Islet of Langerhans (tissue), 1 donor: Measurements from ENCODE around the gene TECTB.

Experiments used
- FAIRE-seq: peaks from one replicate; lab custom pipeline; 2011; peaks lifted over from hg19 to GRCh38; lab: Jason Lieb, UNC

The TECTB gene

DNA sequence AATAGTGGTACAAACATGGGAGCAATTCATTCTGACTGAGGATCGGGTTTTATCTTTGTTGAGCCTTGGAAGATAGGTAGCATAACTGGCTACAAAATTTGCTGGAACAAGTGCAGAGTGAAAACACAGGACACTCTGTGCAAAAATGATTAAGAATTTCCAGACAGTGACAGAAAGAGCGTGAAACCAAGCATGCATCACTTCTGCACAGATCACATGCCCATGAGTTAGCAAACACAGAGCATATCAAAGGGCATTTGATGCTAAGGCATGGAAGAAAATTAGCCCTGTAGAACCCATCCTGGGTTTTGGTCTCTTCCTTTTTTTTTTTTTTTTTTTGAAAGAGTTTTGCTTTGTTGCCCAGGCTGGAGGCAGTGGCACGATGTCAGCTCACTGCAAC, 28.3 kb downstream of the TECTB start:
- FAIRE-seq = no peak

DNA sequence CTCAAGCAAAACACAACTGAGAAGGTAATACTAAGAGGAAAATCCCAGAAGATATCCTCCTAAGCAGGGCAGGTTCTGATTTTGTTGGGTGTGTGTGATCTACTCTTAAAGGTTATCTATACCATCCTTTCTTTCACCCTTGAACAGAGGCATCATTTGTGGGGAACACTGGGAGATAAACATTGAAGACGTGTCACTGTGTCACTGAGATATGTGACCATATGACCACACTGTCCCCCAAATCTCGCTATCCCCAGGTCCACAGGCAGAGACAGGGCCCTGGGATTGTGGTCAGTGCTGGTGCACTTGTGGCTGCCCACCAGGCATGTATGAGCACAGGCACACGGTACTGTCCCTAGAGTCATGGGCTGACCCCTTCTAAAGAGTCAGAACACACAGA, 30.0 kb downstream of the TECTB start:
- no peak for FAIRE-seq

DNA sequence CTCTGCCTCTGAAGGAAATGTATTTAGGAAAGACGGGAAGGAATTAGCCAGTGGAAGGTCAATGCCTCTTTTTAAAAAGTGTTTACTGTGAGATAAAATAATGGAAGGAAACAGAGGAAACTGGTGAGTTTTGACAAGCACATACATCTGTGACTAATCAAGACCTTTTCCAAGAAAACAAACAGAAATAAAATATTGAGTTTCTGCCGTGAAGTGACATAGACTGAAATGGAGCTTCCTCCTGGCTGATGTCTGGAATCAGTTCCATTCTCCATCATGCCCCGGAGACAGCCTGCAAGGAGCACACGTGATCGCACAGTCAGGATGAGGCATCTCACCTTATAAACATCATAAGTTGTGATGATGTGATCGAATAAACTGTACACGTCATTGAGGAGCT, 30.7 kb downstream of the TECTB start:
- FAIRE-seq = no peak

DNA sequence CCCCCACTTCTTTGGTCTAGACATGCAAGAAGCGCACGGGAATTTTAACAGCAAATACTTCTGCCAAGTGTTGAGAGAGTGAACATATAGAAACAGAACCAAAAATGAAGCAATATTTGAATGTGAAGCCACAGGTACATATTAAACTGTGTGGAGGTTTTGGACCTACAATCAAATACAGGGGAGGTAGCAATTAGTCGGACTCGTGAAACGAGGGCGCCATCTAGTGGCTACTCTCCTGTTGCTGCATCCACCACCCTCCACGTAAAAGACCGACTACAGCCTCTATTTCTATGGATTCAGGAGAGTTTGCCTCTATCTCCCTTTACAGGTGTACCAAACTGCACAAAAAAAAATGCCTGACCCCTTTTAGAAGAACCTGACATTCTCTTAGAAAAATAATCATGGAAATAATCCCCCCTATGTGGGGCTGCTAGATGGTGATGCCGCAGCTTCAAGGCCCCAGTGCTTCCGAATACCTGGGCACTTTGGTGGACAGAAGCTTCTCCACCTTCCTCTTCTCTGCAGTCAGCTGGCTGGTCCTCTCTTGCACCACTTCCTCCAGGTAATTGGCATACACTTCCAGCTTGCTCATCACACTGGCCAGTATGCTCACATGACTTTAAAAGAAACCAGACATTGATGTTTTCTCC, 31.7 kb downstream of the TECTB start:
- no peak for FAIRE-seq

DNA sequence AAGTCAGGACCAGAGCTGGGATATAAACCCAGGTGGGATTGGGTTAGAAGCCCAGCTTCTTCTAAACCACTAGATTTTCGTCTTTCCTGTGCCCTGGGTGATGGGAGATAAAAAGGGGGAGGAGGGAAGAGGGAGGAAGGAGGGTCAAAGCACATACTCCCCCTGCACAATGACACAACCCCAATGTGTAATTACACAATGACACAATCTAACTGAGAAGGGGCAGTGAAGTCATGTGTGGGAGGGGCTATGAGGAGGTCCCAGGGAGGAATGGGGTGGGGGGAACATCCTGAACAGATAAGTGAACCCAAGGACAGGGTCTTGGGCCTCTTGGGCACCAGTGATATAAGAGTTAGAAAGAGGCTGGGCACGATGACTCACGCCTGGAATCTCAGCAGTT, 44.5 kb downstream of the TECTB start:
- FAIRE-seq = no peak

DNA sequence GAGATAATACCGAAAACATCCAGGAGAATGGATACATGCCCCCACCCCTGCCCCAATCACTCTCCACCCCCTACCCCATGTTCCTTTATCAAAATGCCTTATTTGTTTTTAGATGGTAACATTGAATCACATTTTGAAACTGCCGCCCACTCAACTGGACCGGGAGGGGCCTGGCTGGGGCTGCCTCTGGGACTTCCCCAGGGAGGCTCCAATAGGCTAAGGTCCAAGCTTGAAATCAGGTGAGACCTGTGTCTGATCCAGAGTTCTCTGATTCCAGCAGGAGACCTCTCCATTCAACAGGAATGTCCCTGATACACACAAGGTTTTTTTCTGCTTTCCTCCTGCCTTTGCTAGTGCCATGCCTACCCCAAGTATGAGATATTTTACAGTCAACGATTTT, 47.0 kb downstream of the TECTB start:
- FAIRE-seq = no peak

DNA sequence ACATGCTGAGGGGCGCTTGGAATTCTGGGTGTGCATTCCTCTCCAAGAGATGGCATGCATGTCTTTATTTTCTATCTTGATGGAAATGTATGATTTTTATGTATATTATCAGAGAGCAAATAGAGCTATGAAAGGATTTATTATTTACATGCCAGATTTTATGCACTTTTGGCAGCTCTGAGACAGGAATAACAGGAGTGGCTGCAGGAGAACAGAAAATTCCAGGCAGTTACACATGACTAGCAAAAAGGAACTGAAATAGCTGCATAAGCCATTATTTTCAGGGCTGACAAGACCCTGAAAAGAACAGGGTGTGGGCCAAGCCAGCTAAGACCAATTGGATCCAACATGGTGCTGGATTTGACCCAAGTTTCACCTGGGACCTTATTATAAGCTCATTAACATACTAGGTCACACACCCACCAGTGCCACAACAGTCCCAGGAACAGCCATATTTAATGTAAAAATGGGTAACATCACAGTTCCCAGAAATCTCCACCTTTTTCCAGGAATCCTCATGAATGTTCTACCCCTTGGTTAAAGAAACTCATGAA, 47.5 kb downstream of the TECTB start:
- no peak for FAIRE-seq

DNA sequence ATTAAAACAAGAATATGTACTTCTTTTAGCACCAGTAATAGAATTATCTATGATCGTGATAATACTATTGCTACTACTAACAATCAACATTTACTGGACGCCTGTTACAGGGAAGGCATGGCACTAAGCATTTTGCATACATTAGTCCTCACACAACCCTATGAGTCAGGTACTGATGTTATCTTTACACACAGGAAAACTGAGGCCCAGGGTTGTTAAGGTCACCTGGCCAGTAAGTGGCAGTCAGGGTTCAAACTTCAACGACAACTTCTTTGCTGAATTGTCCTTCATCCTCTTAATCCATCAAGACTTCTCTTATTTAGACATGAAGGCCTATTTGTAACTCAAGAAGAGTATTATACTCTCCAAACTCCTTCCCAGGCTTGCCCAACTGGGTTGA, 48.8 kb downstream of the TECTB start:
- FAIRE-seq = no peak

DNA sequence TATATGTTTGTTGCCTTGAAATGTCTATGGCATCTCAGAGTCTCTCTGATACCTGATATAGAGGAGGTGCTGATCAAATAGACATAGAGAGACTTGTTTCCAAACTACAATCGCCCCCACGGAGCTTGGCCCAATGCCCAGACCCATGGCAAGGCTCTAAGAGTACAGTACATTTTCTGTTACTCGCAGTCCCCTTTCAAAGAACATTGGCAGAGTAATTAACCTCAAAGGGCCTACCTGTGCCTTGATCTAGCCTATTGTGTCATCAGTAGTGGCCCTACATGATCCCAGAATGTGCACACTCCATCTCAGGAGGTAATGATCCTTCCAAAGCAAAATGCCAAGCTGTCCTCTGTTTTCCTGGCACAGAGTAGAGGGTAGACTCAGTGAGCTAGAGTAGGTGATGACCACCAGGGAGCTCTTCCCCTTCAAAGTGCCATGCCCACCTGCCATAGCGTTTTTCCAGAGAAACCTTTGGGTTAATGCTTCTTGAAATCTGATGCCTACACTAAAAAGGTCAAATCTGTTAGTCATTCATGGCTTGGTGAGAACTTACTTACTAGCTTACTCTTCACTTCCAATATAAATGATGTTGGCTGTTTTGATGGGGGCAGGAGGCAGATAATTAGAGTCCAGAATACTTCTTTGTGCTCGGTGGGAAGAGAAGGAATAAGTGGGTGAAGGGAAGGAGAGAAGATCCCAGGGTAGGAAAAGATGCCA, 49.5 kb downstream of the TECTB start:
- no peak for FAIRE-seq

DNA sequence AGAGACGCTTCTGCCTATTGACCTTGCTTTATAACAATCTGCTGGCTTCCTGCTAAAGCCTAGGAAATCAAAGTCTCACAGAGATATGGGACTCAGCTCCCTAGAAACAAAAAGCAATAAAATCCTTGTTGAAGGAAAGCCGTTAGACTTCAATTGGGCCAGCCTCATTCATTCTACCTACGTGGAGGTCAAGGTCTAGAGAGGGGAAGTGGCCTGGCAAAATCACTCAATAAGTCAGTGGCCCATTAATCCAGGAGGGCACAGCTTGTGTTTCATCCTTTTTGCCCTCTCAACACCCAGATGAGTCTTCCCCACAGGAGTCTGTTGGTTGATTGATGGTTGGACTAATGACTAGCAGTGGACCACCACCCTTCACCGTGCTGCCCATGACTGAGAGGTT, 50.3 kb downstream of the TECTB start:
- no peak for FAIRE-seq

DNA sequence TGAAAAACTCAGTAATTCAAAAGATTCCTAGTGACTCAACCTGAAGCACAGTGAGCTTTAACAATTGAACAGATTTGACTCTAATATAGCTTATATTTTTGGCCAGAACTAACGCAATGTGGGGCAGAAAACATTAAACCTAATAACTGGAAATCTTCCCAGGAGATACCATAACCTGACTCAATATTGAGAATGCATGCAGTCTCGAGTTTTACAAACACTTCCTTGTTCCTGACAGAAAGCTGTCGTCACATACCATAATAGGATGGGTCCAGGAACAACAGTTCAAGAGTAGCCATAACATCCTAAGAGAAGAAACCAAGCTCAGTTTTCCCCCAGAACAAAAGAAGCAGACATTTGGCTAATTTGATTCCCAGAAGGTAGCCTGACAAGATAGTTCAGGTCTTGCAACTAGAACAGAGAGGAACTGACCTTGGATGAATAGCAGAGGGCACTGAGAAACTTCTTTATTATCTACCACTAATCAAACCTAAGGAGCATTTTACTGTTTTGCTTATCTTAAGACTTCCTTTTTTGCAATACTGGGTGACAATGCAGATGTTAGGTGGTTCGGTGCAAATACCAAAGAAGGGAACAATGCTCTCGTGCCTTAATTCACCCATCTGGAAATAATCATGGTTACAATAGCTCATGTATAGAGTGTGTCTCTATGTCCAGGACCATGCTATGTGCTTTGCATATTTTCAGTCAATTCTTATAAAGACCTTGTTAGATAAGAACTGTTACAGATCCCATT, 52.1 kb downstream of the TECTB start:
- no peak for FAIRE-seq

DNA sequence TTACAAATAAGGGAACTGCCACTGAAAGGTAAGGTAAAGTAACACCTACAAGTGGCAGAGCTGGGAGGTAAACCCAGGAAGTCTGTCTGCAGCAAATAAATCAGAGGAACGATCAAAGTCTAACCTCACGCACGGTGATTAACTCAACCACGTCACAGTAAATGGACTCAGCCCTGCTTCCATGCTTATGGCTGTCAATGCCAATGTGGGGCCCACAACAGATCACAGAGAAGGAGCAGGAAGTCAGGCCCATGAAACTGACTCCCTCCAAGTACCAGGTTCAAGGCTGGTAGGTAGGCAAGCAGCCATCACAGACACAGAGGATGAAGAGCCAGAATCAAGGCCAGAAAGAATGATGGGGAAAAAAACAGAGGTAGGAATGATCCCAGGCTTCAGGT, 52.7 kb downstream of the TECTB start:
- no peak for FAIRE-seq

DNA sequence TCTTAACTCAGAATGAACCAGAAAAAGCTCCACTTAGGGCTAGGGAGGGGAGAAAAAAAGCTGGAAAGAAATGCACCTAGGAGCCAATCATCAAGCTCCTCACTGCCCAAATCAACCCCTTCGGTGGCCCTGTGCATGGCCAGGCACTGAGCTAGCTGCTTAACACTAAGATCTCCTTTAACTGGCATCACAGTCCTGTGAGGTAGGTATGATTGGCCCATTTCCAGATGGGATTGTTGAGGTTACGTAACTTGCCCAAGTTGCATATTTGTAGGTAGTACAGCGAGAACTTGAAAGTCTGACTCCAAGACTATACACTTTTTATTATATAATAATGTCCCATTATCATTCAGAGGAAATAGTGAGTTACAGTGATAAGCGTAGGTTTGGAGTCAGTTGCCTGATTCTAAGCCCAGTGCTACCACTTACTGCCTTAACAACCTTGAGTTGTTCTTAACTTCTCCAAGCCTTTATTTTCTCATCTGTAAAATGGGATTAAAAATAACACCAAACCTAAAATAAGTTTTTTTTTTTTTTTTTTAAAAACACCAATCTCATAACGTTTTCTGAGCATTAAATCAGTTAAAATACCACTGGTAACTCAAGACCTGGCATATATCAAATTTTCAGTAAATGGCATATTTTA, 53.5 kb downstream of the TECTB start:
- no peak for FAIRE-seq

DNA sequence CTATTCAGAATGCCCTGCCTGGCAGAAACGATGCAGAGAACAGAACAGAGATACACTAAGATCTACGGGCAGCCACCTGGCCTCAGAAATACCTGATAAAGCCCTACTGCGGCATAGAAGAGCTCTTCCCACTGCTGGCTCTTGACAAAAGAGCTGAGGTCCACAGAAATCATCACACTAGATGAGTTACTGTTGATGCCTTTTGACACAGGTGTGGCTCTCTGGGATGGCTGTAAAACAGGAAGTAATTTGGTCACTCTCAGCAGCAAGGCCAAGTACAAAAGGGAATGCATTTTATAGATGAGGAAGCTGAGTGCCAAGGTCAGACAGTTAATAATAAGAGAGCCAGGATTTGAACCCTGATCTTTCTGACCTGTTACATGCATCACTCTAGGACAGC, 55.8 kb downstream of the TECTB start:
- FAIRE-seq = no peak

DNA sequence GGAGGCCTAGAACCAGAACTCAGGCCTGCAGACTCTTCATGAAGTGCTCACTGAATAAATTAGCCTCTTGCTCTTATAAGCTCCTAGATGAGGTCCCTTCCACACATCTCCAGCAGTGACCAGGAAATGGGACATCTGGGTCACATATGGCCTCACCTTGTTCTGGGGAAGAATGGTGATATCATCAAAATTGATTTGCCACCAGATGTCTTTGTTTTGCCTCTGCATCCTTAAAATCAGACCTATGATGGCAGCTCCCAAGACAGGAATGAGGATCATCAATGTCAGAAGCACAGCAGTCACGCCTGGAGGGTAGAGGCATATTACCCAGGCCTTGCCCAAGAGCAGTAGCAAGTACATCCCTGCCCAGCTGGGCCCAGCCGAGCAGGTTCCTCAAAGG, 57.4 kb downstream of the TECTB start:
- no peak for FAIRE-seq

DNA sequence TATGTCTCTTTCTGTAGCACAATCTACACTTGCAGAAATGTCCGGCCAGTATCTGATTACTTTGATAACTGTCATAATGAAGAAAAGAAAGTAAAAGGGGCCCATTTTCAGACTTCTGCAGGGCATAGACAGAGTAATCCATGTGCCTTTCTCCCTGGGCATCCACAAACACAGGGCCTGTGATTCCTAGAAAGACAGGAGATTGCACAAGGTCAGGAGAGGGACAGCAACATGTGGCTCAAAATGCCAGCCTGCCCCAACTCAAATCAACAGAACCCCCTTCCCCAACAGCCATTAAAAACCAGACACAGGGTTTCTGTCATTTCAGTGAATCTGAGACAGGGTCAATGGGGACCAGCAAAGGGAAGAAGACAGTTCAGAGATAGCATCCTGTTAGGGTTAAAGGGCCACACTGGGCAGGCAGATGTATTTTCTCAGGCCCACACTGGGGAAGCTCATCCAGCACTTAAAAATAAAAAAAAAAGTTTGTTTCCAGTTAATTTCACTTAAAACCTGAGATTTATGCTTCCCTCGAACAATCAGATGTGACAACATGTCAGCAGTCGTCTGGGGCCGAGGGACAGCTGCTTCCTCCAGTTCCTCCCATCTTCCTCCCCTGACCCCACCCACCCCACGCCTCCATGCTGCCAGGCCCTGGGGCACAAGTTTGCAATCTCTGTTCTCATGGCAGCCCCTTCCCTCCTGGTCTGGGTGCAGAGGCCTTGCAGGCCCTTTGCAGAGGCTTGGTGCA, 60.0 kb downstream of the TECTB start:
- FAIRE-seq = no peak

DNA sequence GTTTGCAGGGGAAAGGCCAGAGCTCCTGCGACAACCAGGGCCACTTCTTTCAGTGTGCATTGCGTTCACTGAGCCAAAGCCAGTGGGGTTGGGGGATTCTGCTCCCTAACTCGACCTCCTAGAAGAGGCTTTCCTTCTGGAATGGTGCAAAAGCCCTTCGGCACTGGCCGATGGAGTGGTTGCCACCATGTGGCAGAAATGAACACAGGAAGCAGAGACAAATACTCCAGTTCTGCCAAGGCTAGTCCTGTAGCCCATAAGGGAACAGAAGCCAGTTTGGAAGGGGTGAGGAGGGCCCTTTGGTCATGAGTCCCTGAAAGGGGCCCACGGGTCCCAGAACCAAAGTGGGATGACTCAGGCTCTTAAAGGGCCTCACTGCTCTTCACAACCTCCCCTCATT, 61.1 kb downstream of the TECTB start:
- FAIRE-seq = no peak

DNA sequence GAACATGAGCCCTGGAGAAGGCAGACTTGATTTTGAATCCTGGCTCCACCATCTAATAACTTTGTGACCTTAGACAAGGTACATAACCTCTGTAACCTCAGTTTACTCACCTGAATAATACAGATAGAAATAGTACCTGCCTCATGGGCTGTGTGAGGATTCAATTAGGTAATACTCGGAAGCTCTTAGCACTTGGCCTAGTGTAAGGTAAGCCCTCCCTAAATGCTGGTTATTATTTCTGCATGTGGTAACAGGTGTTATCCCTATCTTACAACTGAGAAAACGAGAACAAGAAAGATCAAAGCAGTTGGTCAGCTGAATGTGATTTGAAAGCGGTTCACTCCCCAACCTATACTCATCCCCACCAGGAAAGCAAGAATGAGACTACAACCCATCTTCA, 62.0 kb downstream of the TECTB start:
- FAIRE-seq = no peak

DNA sequence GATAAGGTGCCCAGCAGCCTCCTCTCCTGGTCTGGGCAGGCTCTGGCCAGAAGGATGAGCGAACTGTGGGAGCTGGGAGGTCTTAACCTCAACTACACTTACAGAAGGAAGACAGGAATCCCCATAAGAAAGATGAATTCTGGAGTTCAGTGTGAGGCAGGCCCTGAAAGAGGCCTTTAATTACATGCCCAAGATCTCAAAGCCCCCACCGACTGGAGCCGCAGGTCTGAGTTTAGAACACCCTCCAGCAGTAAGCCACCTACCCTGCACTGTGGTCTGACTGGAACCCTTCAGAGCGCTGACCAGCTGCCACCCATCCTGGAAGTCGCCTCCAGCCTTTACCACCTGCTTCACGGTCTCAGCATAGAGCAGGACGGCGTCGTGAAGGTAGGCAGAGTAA, 62.5 kb downstream of the TECTB start:
- FAIRE-seq = no peak

DNA sequence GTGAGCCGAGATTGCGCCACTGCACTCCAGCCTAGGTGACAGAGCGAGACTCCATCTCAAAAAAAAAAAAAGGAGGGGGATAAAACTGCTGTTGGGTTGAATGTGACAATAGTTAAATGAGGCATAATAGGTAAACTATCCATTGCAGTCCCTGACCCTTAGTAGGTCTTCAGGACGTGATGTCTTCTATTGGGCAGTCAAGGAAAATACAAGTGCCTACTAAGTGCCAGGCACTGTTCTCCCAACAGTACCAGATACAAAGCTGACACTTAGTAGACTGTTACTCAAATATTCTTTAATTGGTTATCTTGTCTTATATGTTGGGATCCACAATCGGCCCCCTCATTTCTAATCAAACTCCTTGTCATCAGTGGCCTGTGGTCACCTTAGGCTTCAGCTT, 63.6 kb downstream of the TECTB start:
- no peak for FAIRE-seq

DNA sequence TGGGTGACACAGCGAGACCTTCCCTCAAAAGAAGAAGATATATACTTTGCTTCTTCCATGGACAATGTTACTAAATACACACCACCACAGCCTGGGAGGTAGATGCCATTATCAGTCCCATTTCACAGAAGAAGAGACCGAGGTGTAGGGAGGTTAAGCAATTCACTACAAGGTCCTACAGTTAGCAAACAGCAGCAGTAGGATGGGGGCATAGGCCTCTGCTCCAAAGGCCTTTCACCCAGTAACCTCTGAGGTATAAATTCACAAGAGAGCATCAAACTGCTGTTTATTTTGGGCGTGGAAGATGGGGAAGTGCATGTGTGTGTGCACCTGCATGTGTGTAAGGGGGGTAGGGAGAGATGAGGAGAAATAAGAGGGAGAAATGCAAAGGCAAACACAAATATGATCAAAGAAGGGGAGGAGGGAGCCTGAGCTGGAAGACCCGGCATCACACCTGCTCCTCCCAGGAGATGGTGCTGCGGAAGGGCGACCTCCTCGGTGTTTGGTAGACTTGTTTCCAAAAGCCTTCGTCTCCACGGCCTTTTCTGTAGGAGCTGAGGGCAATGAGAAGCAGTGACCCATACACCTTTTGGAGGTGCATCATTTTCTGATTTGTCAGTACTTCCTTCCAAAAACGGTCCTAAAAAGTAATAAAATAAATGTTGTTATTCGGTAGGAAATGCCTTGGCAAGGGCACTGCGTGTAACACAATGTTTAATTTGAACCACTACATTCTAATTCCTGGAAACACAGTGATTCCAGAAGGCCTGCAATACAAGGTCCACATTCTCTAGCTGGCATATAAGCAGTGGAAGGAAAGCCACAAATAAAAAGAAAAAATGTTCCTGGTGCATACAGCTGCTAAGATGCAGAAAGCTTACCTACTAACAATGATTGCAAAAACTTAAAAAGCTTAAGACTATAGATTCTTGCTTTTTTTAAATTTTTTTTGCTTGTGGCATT, 64.8 kb downstream of the TECTB start:
- FAIRE-seq = no peak
